ENCODE results near the gene INS. TPM values are rescaled to one million over a fixed set of nuclear protein-coding genes. Genes with fewer than 3 reads are reported as not detected.

Gene INS
- polyA plus RNA-seq, 1 experiment: not detected

GRCh38 chr11:2123628-2123960 is 37.4 kb downstream of the INS start:
- no peak overlapping the region for H3K4me3 ChIP-seq (ENCODE audit: low read depth, low read length)
- H3K36me3 ChIP-seq (ENCODE audit: control insufficient read depth, insufficient read depth, low read length): no peaks in the 10 kb centered on the region
- POLR2A ChIA-PET: no interaction called here
- H3K27me3 ChIP-seq (ENCODE audit: control insufficient read depth, insufficient read depth, low read length): no peaks in the 10 kb centered on the region
- DNase-seq (ENCODE audit: low read depth): no peak
- TF ChIP-seq CTCF (IDR thresholded peaks at IDR 0.05; ENCODE audit: insufficient read depth, low read depth, low read length): no peak
- CTCF ChIA-PET: interaction anchor here (1.1 kb wide), 1 partner anchor 86 kb away, joined by 5 read pairs; no protein-coding TSS in a partner anchor

GRCh38 chr11:2122907-2123627 is 37.9 kb downstream of the INS start:
- DNase-seq (ENCODE audit: low read depth): no peak

GRCh38 chr11:2122222-2122906 is 38.6 kb downstream of the INS start:
- Histone ChIP-seq H3K36me3 (ENCODE audit: control insufficient read depth, insufficient read depth, low read length) (no peaks in the 10 kb centered on the region), H3K27me3 (ENCODE audit: control insufficient read depth, insufficient read depth, low read length) (no peaks in the 10 kb centered on the region), H3K4me3 (ENCODE audit: low read depth, low read length) (no peak overlapping the region)
- TF ChIP-seq CTCF (IDR thresholded peaks at IDR 0.05; ENCODE audit: insufficient read depth, low read depth, low read length): no peak
- DNase-seq (ENCODE audit: low read depth): peak; percentile 37
- ChIA-PET CTCF (interaction anchor here (0.7 to 0.9 kb wide), 2 partner anchors 11 to 14 kb away, joined by 3 read pairs; no protein-coding TSS in a partner anchor), POLR2A (no interaction called here)

More at GRCh38 chr11:2122907-2123627, 37.9 kb downstream of the INS start:
- CTCF ChIA-PET: interaction anchor here (0.7 to 0.9 kb wide), 2 partner anchors 11 to 13 kb away, joined by 3 read pairs; no protein-coding TSS in a partner anchor
- H3K36me3 ChIP-seq (ENCODE audit: control insufficient read depth, insufficient read depth, low read length): no peaks in the 10 kb centered on the region
- POLR2A ChIA-PET: no interaction called here
- H3K27me3 ChIP-seq (ENCODE audit: control insufficient read depth, insufficient read depth, low read length): no peaks in the 10 kb centered on the region
- TF ChIP-seq CTCF (IDR thresholded peaks at IDR 0.05; ENCODE audit: insufficient read depth, low read depth, low read length): no peak
- H3K4me3 ChIP-seq (ENCODE audit: low read depth, low read length): no peak overlapping the region

GRCh38 chr11:2121227-2122130 is 39.5 kb downstream of the INS start:
- Histone ChIP-seq H3K27me3 (ENCODE audit: control insufficient read depth, insufficient read depth, low read length) (no peaks in the 10 kb centered on the region), H3K4me3 (ENCODE audit: low read depth, low read length) (no peak overlapping the region), H3K36me3 (ENCODE audit: control insufficient read depth, insufficient read depth, low read length) (no peaks in the 10 kb centered on the region)
- ChIA-PET CTCF (interaction anchor here (0.6 to 1.7 kb wide), 7 partner anchors 12 to 240 kb away, joined by 3 to 9 read pairs (median 4); no protein-coding TSS in a partner anchor), POLR2A (interaction anchor here (0.6 kb wide), 1 partner anchor 24 kb away, joined by 3 read pairs; no protein-coding TSS in a partner anchor)
- no peak for DNase-seq (ENCODE audit: low read depth)
- no peak for TF ChIP-seq CTCF (IDR thresholded peaks at IDR 0.05; ENCODE audit: insufficient read depth, low read depth, low read length)
